ENCODE measurements around the gene SLC16A13. TPM values are rescaled to one million over a fixed set of nuclear protein-coding genes. Genes with fewer than 3 reads are reported as not detected.
A peak's percentile ranks its signal among the peaks of the same experiment; 100 is the strongest.
"Not testable (repeated sequence)": the region's sequence is repeated elsewhere in the genome, so short reads cannot be mapped to it uniquely, and the experiment has no call there.

The SLC16A13 gene
- polyA plus RNA-seq, 1 donor: 0.96 TPM

GRCh38 chr17:7029659-7030058 lies 6.2 kb upstream of the SLC16A13 start:
- DNase-seq (ENCODE audit: low read depth): no peak

GRCh38 chr17:7034955-7035590 lies 742 bp upstream of the SLC16A13 start:
- DNase-seq (ENCODE audit: low read depth): no peak

- DNase-seq (ENCODE audit: low read depth): no peak
Measured at GRCh38 chr17:7038025-7038862, 2.4 kb downstream of the SLC16A13 start.

- no peak for DNase-seq (ENCODE audit: low read depth)
Measured at GRCh38 chr17:7039832-7040231, 4.0 kb downstream of the SLC16A13 start.

- no peak for DNase-seq (ENCODE audit: low read depth)
Measured at GRCh38 chr17:7041607-7042500, 6.0 kb downstream of the SLC16A13 start.

GRCh38 chr17:7042501-7043181 lies 6.8 kb downstream of the SLC16A13 start:
- no peak for DNase-seq (ENCODE audit: low read depth)

GRCh38 chr17:7043182-7043496 lies 7.3 kb downstream of the SLC16A13 start:
- no peak for DNase-seq (ENCODE audit: low read depth)

- no peak for DNase-seq (ENCODE audit: low read depth)
Measured at GRCh38 chr17:7043497-7044198, 7.8 kb downstream of the SLC16A13 start, which contains the start of gene SLC16A11. TSS of gene SLC16A11 (minus strand) at chr17:7044092. CDS start at chr17:7043513, 579 bp downstream.

GRCh38 chr17:7045492-7046126 lies 9.8 kb downstream of the SLC16A13 start:
- DNase-seq (ENCODE audit: low read depth): peak; percentile 66

- no peak for DNase-seq (ENCODE audit: low read depth)
Measured at GRCh38 chr17:7046127-7046724, 10.4 kb downstream of the SLC16A13 start.

GRCh38 chr17:7046725-7047397 lies 11.0 kb downstream of the SLC16A13 start:
- not testable (repeated sequence) for DNase-seq (ENCODE audit: low read depth)

- DNase-seq (ENCODE audit: low read depth): no peak
Measured at GRCh38 chr17:7047566-7047965, 11.8 kb downstream of the SLC16A13 start.

GRCh38 chr17:7048968-7049367 lies 13.2 kb downstream of the SLC16A13 start:
- no peak for DNase-seq (ENCODE audit: low read depth)

GRCh38 chr17:7050583-7050982 lies 14.8 kb downstream of the SLC16A13 start:
- not testable (repeated sequence) for DNase-seq (ENCODE audit: low read depth)

GRCh38 chr17:7056386-7056785 lies 20.6 kb downstream of the SLC16A13 start:
- DNase-seq (ENCODE audit: low read depth): no peak

GRCh38 chr17:7058831-7059447 lies 23.1 kb downstream of the SLC16A13 start:
- DNase-seq (ENCODE audit: low read depth): no peak

- no peak for DNase-seq (ENCODE audit: low read depth)
Measured at GRCh38 chr17:7060165-7060891, 24.5 kb downstream of the SLC16A13 start.

- DNase-seq (ENCODE audit: low read depth): no peak
Measured at GRCh38 chr17:7063518-7064094, 27.8 kb downstream of the SLC16A13 start.

All from forelimb muscle (tissue), 1 donor.